Ishikawa (cell line): Measurements from ENCODE around the gene PCCA.

Source experiments
- EP300 ChIP-seq: IDR thresholded peaks from 2 replicates; pipeline ENCODE4 v1.6.1; 2012; ENCODE audit warnings: borderline replicate concordance
- NFIC ChIP-seq: IDR thresholded peaks from 2 replicates; pipeline ENCODE4 v1.6.1; 2012
- RAD21 ChIP-seq: IDR thresholded peaks from 2 replicates; pipeline ENCODE4 v1.6.1; 2012; ENCODE audit warnings: low read depth
- REST ChIP-seq: IDR thresholded peaks from 2 replicates; pipeline ENCODE4 v1.6.1; 2012; ENCODE audit warnings: low read depth, mild to moderate bottlenecking
- TEAD4 ChIP-seq: IDR thresholded peaks from 2 replicates; pipeline ENCODE4 v1.6.1; 2012

- TF ChIP-seq REST, result no peak
- no peak for TF ChIP-seq TEAD4
- TF ChIP-seq EP300, result no peak
- no peak for TF ChIP-seq RAD21
- no peak for TF ChIP-seq NFIC
These were observed 307.9 kb downstream of the PCCA start for GRCh38 chr13:100396776-100397175.
